AG08395 (cell line): ENCODE data around the gene TLE1.
A peak's percentile ranks its signal among the peaks of the same experiment; 100 is the strongest.
"Not testable (repeated sequence)": the region's sequence is repeated elsewhere in the genome, so short reads cannot be mapped to it uniquely, and the experiment has no call there.

ENCODE experiments used
- DNase-seq: peaks from one replicate; pipeline ENCODE4 v3.0.0; 2012; ENCODE audit warnings: mixed read lengths, low spot score

TLE1 gene

DNA sequence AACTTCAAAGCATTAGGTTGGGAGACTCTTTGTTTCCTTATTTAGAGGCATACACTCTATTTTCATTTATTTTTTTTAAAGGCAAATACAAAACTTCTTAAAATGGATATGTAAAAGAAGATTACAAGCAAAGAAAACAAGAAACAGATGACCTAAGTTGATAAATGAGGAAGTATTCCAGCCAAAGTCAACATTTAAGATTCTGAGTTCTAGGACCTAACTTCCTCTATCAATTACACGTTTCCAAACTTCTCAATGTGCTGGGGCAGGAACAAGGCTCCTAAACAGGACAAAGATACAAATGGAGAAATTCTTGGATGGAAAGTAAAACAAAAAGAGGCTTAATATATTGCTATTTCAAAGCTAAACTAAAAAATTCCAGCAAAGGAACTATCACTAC, 89.5 kb downstream of the TLE1 start:
- no peak for DNase-seq

DNA sequence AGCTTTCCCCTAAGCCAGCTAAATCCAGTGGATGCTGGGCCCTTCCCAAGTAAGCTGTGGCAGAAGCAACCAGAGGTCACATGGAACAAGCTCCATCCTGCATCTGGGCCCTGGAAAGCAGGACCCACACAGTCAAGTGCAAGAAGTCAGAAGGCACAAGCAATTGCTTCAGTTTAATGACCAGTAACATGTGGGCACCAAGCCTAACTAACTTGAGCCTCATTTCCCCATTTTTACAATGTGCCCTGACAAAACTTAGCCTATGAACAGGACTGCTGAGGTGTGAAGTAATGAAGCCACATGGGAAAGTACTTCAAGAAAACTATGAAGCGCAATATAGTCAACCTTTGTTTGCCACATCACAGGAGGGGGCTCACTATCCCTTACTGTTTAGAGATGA, 90.5 kb downstream of the TLE1 start:
- DNase-seq: no peak

DNA sequence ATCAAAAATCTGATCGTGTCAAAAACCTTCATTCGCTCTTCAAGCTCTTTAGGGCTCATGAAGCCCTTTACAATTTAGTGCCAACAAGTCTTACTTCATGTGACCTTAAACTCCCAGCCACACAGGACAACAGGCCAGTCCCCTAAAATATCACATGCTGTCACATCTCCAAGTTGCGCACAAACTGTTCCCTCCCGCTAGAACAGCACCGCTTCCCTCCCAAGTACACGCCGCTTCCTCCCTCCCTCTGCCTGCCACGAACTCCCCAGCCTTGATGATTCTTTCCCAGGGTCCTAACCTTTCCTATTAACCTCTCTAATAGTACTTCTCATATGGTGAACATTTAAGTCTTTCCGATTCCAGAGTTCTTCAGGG, 91.2 kb downstream of the TLE1 start:
- no peak for DNase-seq

DNA sequence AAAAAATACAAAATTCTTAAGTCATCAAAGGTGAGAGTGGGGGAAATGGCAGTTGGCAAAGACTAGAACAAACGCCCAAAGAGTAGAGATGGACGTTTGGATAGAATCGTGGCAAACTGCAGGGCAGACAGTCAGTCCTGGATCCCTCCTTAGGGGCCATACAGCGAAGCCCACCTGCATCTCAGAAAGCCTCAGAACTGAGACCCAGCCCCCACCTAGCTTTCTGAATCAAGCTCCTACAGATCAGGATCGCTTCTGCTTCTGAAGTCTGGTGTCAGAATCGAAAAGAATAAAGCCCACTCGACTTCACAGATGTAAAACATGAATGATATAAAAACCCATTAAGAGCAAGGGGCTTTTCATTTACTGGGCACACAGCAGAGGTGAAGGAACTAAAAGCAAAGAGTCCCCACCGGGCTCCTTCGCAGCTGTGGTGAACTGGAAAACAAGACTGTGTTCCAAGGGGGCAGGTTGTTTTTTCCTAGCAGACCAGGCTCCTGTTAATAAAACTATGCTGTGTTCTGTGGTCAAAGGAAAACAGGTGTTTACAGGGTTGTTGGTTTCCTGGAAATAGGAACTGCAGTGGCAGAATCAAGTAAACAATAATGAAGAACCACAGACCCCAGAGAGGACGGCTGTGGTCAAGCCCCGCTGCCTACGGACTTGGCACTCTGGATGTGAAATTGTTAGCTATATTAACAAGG, 91.8 kb downstream of the TLE1 start:
- DNase-seq: no peak

DNA sequence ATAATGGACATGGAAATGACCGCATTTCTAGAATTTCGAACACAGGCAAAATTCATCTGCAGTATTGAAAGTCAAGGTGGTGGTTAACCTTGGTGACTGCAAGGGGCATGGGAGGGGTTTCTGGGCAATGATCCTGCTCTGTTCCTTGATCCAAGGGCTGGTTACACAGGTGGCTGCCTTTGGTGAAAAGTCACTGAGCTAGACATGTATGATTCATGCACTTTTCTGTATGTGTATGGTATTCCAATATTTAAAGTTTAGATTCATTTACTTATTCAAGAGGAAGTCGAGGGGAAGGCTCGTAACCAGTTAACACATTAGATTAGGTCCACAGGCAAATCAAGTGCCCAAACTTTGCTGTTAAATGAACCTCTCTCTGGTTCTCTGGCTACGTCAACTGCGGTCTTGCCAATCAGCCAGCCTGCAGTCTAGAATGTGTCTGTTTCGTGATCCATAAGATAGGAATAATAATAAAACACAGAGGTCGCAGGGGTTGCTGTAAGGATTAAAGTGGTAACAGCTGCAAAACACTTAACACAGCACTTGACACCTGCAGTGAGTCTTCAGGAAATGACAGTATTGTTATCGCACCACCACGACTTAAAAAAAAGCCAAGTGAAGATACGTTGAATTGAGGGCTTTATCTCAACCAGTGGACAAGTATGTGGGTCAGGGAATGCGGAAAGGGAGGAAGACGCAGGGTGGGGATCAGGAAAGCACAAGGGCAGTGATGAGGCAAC, 92.5 kb downstream of the TLE1 start:
- DNase-seq: no peak

DNA sequence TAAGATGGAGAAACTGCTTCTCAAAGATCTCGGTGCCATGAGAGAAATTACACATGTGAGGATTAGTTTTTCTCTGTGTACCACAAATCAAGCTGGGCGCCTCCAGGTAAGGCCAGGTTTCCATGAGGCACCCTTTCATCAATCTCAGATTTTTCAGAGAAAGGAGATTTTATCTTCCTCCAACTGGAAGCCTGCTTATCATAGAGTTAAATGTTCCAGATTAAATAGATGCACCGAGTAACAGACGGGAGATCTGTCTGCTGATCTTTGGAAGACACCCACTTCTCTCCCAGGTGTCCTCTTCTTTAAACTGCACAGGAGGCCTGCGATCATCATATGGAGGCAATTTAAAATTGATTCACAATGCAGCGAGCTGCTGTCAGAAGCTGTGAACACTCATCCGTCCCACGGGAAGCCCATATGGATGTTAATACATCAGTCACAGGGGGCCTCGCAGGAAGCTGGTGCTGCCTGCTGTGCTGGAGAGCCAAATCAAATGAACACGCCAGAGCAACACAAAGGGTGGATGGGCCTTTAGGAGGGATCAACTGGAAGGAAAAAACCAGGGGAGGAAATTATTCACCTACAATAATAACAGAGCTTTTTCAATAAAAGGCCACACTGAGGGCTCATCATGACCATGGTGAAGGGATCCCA, 93.3 kb downstream of the TLE1 start:
- DNase-seq: no peak

DNA sequence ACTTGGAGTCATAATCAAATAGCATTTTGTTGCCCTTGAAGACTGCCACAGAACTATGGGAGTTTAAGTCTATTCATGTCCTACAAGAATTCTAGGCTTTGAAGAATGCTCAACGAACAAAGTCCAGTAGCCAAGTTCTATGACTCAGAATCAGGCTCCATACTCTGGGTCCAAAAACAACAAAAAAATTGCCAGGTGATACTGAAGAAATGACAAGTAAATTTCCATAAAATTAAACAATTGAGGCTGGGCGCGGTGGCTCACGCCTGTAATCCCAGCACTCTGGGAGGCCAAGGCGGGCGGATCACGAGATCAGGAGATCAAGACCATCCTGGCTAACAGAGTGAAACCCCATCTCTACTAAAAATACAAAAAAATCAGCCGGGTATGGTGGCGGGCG, 94.1 kb downstream of the TLE1 start:
- not testable (repeated sequence) for DNase-seq

DNA sequence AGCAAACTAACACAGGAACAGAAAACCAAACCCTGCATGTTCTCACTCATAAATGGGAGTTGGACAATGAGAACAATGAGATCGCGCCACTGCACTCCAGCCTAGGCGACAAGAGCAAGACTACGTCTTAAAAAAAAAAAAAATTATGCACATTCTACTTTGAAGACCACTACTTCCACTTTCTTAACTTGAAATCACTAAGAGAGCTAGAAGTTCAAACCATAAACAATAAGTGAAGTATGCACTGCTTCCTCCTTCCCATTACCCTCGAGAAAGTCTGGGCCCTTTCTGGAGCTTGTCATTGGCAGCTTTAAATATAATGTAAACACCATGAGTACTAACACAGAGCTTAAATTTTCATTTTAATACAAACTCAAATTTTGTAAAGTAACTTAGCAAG, 94.9 kb downstream of the TLE1 start:
- DNase-seq: no peak

DNA sequence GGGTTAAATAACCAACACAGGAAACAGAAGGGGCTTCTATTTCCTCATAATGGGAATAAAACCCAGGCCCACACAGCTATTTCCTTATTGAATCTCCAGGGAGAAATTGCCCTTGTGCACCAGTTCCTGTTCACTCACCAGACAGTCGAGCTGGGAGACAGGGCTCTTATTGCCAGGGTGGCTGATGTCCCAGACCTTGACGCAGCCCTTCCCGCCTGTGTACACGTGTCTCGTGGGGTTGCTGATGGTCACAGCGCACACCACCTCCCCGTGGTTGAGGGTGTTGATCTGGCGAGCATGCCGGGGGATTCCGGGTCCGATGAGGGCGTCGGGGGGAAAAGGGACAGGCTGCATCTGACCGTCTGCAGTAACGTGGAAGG, 96.5 kb downstream of the TLE1 start:
- DNase-seq: no peak

DNA sequence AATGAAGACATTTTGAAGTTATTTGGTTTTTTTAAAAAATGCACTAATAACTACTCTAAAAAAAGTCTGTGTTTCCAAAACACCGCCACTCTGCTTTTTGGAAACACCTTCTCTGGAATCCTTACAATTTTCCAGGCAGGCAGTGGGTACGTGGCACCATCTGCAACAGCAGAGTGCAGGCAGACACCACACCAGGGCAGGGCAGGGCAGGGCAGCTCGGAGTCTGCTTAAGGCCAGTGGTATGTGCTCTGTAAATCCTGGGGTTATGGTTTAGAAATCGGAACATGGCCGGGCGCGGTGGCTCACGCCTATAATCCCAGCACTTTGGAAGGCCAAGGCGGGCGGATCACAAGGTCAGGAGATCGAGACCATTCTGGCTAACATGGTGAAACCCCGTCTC, 97.6 kb downstream of the TLE1 start:
- no peak for DNase-seq

DNA sequence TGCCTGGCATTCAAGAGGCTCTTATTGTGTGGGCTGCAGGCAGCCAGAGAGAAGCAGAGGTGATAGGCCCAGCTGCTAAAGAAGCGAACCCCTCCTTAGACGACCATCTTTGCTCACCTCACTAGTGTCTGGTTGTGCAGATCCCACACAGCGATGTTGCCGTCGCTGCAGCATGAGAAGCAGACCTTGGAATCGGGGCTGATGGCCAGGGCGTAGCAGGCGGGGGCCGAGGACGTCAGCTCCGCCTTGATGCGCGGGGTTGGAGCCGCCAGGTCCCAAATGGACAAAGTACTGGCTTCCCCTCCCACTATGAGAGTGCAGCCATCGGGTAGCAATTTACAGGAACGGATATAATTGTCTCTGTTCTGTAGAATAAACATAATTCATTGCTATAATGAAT, 98.7 kb downstream of the TLE1 start:
- no peak for DNase-seq

DNA sequence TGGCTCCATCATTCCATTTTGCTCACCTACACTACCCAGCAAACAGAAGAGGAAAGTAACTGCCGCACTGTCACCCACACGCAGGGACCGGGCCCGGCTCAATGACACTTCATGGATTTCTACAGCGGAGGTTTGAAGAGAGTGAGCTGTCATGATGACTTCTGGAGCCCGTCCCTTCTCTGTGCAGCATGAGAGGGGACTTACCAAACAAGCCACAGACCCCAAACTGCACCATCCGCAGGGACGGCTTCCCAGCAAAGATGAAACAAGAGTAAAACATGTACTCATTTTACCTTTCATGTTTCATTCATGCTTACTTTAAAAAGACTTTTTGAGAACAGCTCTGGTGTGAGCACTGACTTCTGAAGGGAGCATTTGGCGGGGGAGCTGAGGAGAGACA, 99.5 kb downstream of the TLE1 start:
- DNase-seq: no peak

DNA sequence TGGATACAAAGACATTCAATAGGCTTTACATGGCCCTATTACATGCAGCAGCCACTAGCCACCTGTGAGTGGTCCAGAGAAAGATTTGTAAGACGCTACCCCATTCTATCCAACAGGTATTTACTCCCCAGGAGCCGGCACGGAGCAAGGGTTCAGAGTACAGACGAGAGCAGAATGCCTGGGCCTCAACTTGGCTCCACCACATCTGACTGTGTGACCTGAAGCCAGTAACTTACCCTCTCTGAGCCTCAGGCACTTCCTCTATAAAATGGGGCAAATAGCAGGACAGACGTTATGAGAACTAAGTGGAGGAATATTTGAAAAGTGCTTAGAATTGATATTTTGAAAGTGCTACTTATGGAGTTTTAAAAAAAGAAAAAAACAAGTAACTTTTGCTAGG, 100.0 kb downstream of the TLE1 start:
- no peak for DNase-seq

DNA sequence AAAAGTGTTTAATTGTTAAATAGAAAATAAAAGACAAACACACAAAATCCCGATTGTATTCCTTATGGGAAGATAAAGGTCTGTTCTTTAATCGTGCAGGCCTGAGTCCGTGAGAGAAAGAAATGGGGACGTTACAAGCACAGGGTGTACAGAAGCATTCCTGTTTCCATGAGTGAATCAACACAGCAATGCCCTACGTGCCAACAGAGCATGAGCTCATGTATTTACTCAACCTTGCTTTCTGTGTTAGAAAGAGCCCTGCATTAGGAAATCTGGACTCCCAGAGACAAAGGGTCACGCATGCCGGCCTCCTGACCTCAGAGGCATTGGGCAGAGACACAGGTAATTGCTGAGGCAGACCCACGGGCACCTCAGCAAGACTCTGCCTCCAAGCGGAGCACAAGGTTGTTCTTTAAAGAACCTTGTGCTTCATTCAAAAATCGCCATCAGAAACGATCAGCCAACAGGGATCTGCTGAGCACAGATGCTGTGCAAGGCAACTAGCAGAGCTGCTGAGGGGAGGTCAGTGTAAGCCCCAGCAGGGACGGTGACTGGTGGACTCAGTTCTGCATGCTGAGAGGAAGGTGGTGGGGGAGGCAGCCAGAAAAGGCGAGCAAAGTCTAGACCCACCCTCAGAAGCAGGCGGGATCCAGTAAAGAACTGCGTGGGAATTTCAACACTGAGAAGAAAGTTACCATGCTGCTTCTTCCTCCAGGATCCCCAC, 101.0 kb downstream of the TLE1 start:
- peak; percentile 50 for DNase-seq

DNA sequence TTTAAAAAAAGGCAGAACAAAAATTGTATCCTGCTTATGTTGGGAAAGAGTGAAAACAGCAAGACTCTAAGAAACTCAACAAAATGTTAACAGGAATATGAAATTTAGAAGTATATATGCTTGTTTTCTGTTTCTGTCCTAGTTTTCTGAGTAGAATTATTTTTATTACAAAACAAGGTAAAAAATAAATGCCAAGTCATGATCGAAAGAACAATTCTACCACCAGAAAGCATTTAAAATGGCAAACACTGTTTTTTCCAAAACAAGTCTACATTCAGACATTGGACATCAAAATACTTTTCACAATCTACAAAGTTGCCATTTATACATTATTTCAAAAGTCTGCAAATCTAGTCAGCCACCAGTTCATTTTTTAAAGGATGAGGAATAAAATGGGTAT, 102.6 kb downstream of the TLE1 start:
- no peak for DNase-seq

DNA sequence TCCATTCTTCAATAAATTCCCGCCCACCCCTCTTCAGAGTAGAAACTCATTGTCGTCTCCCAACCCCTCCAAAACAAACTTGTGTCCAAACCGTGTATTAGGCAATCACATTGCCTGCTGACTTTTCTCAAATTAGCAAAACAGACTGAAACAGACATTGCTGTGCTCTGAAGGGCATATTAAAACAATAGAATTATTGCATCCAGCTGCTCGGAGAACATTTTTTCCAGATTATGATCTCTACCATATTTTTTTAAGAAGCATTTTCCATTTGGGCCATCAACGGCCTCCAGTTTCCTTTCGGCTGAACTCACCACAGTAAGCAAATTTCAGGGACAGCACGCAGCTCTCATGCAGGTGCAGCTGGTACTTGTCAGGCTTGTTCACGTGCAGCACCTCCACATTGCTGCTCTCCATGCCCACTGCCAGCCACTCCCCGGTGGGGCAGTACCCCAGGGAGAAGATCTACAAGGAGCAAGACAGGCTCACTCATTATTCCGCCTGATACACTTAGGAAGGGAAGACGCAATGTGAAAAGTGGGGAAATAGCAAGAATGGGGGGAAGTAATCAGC, 104.1 kb downstream of the TLE1 start:
- DNase-seq: no peak

DNA sequence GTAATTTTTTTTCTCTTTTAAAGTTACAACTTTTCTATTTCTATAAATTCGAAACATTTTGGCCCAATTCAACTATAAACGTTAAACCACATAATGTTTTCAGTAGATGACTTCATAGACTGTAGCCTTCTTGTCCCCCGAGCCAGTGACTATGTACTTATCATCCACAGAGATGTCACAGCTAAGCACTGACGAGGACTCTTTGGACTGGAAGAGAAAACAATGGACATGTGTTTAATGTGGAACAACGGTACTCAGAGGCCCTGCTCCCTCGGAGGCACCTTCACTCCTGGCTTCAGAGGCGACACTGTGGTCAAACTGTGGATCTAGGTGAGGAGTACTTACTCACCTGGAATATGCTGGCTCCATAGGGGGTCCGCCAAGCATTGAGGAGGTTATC, 105.2 kb downstream of the TLE1 start:
- no peak for DNase-seq

DNA sequence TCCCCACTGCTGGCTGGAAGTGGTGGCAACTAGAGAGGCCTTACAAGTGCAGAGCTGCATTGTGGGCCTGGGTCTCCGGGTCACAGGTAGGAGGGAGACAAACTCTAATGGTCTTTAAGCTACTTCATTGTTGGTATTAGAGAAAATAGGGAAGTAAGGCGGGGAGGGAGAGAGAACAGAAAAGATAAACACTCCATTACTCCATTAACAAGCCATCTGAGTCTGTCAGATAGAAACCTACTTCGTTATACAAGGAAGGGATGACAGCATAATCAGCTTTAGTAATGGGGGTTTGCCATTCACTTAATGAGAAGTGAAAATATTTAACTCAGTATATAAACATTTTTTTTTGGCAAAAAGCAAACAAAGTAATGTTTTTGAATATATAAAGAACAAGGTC, 107.4 kb downstream of the TLE1 start:
- no peak for DNase-seq

DNA sequence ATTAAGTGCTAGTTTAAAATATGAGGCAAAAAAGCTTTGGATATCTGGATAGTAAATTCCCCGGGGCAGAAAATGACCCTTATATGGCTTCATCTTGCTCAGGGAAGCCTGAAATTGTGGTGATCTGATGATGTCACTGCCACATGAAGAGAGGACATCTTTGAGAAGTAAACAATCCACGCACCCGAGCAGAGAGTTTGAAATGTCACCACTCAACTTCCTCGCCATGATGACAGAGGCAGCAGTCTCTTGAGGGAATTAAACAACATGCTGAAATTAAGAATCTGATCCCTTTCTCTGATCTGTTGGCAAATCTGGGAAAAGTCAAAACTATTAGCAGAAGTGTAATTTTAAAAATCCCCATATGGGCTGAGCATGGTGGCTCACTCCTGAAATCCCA, 110.0 kb downstream of the TLE1 start:
- no peak for DNase-seq

DNA sequence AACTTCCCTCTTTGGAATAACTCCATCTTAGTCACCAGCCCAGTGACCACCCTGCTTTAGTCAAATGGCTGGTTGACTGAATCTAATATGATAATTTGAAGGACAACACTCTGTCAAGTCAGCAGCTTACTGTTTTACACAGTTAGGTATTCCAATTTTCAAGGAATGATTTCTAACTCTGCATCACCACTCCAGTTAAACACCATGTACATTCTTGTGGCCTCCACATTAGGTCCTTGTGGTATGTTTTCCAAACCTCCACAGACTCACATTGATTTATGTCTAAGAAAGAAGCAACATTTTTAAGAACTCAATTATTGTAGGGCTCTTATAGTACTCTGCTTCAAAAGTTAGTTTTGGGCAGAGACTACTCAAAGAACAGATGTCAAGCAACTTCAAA, 110.7 kb downstream of the TLE1 start:
- peak; percentile 62 for DNase-seq

DNA sequence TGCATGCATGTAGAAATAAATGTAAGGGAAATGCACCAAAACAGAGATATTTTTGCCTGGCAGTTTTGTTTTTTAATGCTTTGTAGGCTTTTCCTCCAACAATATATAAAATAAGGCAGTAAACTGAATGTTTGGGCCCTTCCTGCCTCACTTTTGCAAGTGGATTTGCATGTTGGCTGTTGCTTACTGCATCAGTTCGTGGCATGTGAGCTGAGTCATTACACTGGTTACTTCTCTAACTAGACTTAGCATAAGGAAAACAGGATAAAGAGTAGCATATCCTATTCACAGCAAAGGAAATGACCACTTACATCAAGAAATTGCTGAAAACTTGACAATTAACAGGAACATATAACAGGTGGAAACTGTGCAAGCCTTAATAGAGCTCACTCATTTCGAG, 113.4 kb downstream of the TLE1 start:
- DNase-seq: no peak

DNA sequence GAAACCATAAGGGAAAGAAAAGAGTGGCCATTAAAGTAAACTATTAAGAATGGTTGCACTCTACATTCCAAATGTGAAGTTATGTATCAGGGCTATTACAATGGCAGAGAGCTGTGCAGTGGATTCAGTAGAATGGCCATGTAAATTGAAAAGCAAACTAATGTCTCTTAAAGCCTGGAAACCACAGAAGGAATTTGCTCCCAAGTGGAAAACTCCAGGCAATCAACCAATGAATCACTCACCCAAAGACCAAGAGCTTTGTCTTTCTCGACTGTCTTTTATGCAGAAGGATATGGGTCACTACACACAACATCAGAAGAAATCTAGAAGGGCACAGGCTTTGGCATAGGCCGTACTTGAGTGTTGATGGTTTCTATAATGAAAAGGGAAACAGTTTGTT, 114.9 kb downstream of the TLE1 start:
- DNase-seq: peak; percentile 26
